VCaP (cell line): ENCODE measurements around the gene SUPT20HL1.
"Not testable (repeated sequence)": the region's sequence is repeated elsewhere in the genome, so short reads cannot be mapped to it uniquely, and the experiment has no call there.

ENCODE experiments used
- H3K27ac ChIP-seq: fragments of 450-650 bp; 2 replicates; pipeline ENCODE4 v1.5.1; 2017
- TF ChIP-seq, protein P1 (sequence below): fragments of 450-650 bp; conservative IDR thresholded peaks from 2 replicates; pipeline ENCODE4 v1.5.1; 2017; ENCODE audit warnings: mild to moderate bottlenecking, moderate library complexity

SUPT20HL1 gene

GRCh38 chrX:24347881-24348280, 12.6 kb upstream of the SUPT20HL1 start:
- H3K27ac ChIP-seq: no peak overlapping the region
- TF ChIP-seq, protein P1, sequence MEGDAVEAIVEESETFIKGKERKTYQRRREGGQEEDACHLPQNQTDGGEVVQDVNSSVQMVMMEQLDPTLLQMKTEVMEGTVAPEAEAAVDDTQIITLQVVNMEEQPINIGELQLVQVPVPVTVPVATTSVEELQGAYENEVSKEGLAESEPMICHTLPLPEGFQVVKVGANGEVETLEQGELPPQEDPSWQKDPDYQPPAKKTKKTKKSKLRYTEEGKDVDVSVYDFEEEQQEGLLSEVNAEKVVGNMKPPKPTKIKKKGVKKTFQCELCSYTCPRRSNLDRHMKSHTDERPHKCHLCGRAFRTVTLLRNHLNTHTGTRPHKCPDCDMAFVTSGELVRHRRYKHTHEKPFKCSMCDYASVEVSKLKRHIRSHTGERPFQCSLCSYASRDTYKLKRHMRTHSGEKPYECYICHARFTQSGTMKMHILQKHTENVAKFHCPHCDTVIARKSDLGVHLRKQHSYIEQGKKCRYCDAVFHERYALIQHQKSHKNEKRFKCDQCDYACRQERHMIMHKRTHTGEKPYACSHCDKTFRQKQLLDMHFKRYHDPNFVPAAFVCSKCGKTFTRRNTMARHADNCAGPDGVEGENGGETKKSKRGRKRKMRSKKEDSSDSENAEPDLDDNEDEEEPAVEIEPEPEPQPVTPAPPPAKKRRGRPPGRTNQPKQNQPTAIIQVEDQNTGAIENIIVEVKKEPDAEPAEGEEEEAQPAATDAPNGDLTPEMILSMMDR: no peak

DNA sequence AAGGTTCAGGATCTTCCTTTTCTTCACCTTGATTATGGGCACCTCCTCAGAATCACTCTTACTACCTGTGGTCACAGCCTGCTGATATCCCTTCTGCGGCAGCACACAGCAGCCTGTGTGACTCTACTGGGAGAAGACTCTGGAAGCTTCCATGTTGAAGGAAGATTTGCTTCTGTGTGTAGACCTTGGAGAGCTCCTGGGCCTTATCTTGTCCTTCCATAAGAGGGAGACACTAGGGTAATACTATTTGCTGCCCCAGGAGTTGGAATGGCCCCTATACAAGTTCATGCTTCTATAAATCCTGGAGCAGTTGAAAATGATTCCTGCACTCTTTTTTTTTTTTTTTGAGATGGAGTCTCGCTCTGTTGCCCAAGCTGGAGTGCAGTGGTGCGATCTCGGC, 10.2 kb upstream of the SUPT20HL1 start:
- TF ChIP-seq, protein P1: no peak
- H3K27ac ChIP-seq: no peak overlapping the region

DNA sequence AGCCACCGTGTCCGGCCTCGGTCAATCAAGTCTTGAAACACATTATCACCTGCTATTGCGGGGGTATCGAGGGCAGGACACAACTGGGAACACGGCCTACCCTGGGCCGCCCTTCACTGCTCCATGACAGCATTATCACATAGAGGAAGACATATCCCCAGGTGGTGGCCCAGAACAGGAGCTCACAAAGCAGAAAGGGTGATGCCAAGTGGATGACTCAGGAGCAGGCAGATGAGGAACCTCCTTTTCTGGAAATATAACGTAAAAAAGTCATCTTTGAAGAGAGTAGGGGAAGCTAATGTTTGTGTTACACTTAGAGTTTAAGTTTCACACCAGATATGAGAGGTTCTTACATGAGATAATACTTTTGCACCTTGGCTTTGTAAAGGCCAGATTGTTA, 5.3 kb upstream of the SUPT20HL1 start:
- H3K27ac ChIP-seq: no peak overlapping the region
- TF ChIP-seq, protein P1: no peak

- H3K27ac ChIP-seq: no peak overlapping the region
- TF ChIP-seq, protein P1: no peak
Measured at GRCh38 chrX:24357106-24357505, 3.3 kb upstream of the SUPT20HL1 start.

DNA sequence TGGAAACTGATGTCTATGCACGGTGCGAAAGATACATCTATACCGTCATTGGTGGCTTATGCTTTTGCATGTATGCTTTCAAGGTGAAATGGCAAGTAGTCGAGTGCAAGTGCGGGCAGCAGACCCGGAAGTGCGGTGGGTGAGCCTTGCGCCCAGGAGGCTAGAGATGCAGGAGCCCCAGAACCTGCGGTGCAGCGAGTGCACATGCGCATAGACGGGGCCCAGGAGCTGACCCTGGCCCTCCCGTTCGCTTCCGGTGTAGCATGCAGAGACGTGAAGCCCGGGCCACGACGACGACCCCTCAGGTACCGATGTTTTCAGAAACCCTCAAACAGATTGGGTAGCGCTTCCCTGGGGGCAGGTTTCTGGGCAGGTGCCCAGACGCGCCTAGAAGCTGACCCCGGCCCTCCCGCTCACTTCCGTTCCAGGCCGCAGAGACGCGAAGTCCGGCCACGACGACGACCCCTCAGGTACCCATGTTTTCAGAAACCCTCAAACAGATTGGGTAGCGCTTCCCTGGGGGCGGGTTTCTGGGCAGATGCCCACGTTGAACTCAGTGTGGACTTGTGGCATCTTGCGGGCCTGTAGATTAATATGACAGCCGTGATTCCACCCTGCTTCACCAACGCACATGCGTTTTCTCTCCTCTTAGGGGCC, 1.8 kb downstream of the SUPT20HL1 start:
- not testable (repeated sequence) for H3K27ac ChIP-seq

DNA sequence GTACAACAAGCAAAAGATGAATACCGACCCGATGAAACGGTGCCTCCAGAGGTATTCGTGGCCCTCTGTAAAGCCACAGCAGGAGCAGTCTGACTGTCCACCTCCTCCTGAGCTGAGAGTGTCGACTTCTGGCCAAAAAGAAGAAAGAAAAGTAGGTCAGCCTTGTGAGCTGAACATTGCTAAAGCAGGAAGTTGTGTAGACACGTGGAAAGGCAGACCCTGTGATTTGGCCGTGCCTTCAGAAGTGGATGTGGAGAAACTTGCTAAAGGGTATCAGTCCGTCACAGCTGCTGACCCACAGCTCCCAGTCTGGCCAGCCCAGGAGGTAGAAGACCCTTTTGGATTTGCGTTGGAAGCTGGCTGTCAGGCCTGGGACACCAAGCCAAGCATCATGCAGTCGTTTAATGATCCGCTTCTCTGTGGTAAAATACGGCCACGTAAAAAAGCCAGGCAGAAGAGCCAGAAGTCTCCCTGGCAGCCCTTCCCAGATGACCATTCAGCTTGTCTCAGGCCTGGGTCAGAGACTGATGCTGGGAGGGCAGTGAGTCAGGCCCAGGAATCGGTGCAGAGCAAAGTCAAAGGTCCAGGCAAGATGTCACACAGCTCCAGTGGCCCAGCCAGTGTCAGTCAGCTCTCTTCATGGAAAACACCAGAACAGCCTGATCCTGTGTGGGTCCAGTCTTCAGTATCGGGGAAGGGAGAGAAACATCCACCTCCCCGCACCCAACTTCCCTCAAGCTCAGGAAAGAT, 3.2 kb downstream of the SUPT20HL1 start:
- not testable (repeated sequence) for H3K27ac ChIP-seq

- H3K27ac ChIP-seq: no peak overlapping the region
- TF ChIP-seq, protein P1: no peak
Measured at GRCh38 chrX:24364326-24364725, 3.9 kb downstream of the SUPT20HL1 start.

DNA sequence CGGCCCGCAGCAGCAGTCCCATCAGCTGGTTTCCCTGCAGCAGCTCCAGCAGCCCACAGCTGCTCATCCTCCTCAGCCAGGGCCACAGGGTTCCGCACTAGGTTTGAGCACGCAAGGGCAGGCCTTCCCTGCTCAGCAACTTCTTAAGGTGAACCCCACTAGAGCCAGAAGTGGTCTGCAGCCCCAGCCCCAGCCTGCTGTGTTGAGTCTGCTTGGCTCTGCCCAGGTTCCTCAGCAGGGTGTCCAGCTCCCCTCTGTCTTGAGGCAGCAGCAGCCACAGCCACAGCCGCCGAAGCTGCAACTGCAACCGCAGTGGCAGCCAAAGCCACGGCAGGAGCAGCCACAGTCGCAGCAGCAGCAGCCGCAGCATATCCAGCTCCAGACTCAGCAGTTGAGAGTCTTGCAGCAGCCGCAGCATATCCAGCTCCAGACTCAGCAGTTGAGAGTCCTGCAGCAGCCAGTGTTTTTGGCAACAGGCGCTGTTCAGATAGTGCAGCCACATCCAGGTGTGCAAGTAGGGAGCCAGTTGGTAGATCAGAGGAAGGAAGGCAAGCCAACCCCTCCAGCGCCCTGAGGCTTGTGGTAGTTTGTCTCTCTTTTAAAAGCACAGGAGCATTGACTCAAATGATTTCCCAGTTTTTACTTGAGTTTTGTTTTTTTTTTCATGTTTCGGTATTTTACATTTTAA, 4.6 kb downstream of the SUPT20HL1 start:
- no peak overlapping the region for H3K27ac ChIP-seq
- TF ChIP-seq, protein P1: no peak

- H3K27ac ChIP-seq: not testable (repeated sequence)
Measured at GRCh38 chrX:24366762-24367400, 6.4 kb downstream of the SUPT20HL1 start.
